Activated naive CD8-positive, alpha-beta T cell treated with anti-CD3 and anti-CD28 coated beads, Interleukin-2, amount 50 U/mL, for 16 hours (primary cell): ENCODE results near the gene GORASP2.

Experiments
- DNase-seq: peaks from one replicate; pipeline ENCODE4 v3.0.0-alpha.2; 2020; ENCODE audit warnings: low read depth, low spot score

Gene GORASP2

GRCh38 chr2:170966648-170967396 lies 37.8 kb downstream of the GORASP2 start:
- no peak for DNase-seq

- DNase-seq, result no peak
These were observed 38.5 kb downstream of the GORASP2 start for GRCh38 chr2:170967553-170967952.

- no peak for DNase-seq
These were observed 39.4 kb downstream of the GORASP2 start for GRCh38 chr2:170968205-170969003.

- no peak for DNase-seq
These were observed 40.0 kb downstream of the GORASP2 start for GRCh38 chr2:170969030-170969429.

GRCh38 chr2:170969872-170970496 lies 40.9 kb downstream of the GORASP2 start:
- DNase-seq, result no peak

GRCh38 chr2:170971071-170971470 lies 42.0 kb downstream of the GORASP2 start:
- DNase-seq, result no peak

GRCh38 chr2:170972296-170973224 lies 43.5 kb downstream of the GORASP2 start:
- DNase-seq, result no peak

GRCh38 chr2:170973225-170973491 lies 44.1 kb downstream of the GORASP2 start:
- DNase-seq, result no peak

GRCh38 chr2:170973492-170974303 lies 44.6 kb downstream of the GORASP2 start:
- peak; percentile 70 for DNase-seq

GRCh38 chr2:170974304-170974993 lies 45.4 kb downstream of the GORASP2 start:
- DNase-seq, result no peak

GRCh38 chr2:170975127-170975942 lies 46.3 kb downstream of the GORASP2 start:
- no peak for DNase-seq

- no peak for DNase-seq
These were observed 46.9 kb downstream of the GORASP2 start for GRCh38 chr2:170975943-170976270.

- DNase-seq, result no peak
These were observed 55.0 kb downstream of the GORASP2 start for GRCh38 chr2:170984079-170984478.

GRCh38 chr2:170985407-170985806 lies 56.4 kb downstream of the GORASP2 start:
- no peak for DNase-seq

GRCh38 chr2:170986566-170987258 lies 57.7 kb downstream of the GORASP2 start:
- DNase-seq, result no peak

- DNase-seq, result no peak
These were observed 62.5 kb downstream of the GORASP2 start for GRCh38 chr2:170991398-170992182.

- DNase-seq, result no peak
These were observed 67.3 kb downstream of the GORASP2 start for GRCh38 chr2:170996316-170996715.
